HG02852 (cell line): Measurements from ENCODE around the gene ZSCAN10.

Experiments
- ATAC-seq: cut with Tn5 transposase; IDR thresholded peaks from one replicate; pipeline ENCODE4 v1.9.1; 2021; ENCODE audit warnings: mild to moderate bottlenecking, moderate library complexity; ENCODE audit not compliant: unreplicated experiment

The ZSCAN10 gene

GRCh38 chr16:3134338-3135125, 35.4 kb upstream of the ZSCAN10 start, which contains the start of gene ZNF213:
Gene ZNF213, plus strand, starts transcription at chr16:3135029. Its CDS starts 2,252 bp downstream, at chr16:3137281.
- ATAC-seq: peak; percentile 87

- ATAC-seq: no peak
These were observed 34.8 kb upstream of the ZSCAN10 start for GRCh38 chr16:3133844-3134243.

- ATAC-seq: no peak
These were observed 32.8 kb upstream of the ZSCAN10 start for GRCh38 chr16:3131755-3132377.

GRCh38 chr16:3129137-3130131, 30.3 kb upstream of the ZSCAN10 start:
- ATAC-seq: no peak

GRCh38 chr16:3127745-3128144, 28.7 kb upstream of the ZSCAN10 start:
- ATAC-seq: no peak

- peak; percentile 84 for ATAC-seq
These were observed 25.1 kb upstream of the ZSCAN10 start for GRCh38 chr16:3123986-3124886.

GRCh38 chr16:3122926-3123570, 24.0 kb upstream of the ZSCAN10 start:
- no peak for ATAC-seq

GRCh38 chr16:3121851-3122467, 22.9 kb upstream of the ZSCAN10 start:
- ATAC-seq: no peak

GRCh38 chr16:3120435-3120834, 21.3 kb upstream of the ZSCAN10 start:
- no peak for ATAC-seq

GRCh38 chr16:3119701-3120408, 20.8 kb upstream of the ZSCAN10 start:
- no peak for ATAC-seq

- ATAC-seq: no peak
These were observed 20.2 kb upstream of the ZSCAN10 start for GRCh38 chr16:3119286-3119685.

GRCh38 chr16:3118846-3119245, 19.8 kb upstream of the ZSCAN10 start:
- no peak for ATAC-seq

- no peak for ATAC-seq
These were observed 19.2 kb upstream of the ZSCAN10 start for GRCh38 chr16:3118204-3118790.

- no peak for ATAC-seq
These were observed 16.5 kb upstream of the ZSCAN10 start for GRCh38 chr16:3115561-3115960.

GRCh38 chr16:3115003-3115402, 15.9 kb upstream of the ZSCAN10 start:
- no peak for ATAC-seq

- ATAC-seq: no peak
These were observed 14.8 kb upstream of the ZSCAN10 start for GRCh38 chr16:3113765-3114479.

GRCh38 chr16:3112881-3113574, 13.9 kb upstream of the ZSCAN10 start:
- no peak for ATAC-seq
